GM18498 (cell line): Measurements from ENCODE around the gene CGB5.

Source experiments
- ATAC-seq: cut with Tn5 transposase; IDR thresholded peaks from one replicate; pipeline ENCODE4 v1.9.1; 2021; ENCODE audit warnings: mild to moderate bottlenecking, moderate library complexity; ENCODE audit not compliant: unreplicated experiment

The CGB5 gene

DNA sequence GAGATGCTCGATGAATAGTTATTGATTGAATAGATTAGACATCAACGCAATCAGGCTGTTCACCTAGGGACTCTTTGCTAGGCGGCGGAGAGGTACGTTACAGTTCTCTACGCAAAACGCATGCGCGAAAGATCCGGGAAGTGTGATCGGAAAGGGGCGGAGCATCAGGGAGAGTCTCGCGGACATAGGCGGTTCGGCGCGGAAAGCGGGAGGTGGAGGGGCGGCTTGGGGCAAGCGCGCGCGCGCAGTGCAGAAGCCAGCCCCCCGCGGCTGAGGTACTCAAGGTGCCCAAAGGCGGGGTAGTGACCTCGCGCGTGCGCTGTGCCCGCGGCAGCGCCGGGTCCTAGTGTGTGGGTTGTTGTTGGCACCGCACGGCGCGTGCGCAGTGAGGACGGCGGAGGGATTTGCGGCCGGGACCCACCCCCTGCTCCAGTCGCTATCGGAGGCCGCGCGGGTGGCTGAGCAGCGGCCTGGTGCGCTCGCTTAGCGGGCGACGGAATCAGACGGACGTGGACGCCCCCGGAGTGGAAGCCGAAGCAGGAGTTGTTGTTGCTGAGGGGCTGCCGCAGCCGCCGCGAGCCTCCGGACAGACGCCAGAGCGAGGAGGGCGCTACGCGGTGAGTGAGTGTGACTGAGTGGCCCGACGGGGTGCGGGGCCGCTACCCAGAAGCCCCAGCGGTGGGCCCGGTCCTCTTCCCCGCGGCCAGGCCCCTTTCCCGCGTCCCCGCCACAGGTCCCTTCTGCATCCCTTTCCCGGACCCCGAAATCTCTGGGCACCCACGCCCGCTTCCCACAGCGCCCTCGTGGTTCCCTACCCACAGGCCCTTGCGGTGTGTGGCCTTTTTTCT, 41.6 kb downstream of the CGB5 start, which contains the start of gene SNRNP70:
TSS of gene SNRNP70 (plus strand) at position 432 of the 848 bp plus-strand sequence. CDS start 964 bp downstream, outside the sequence.
- peak; percentile 91 for ATAC-seq

DNA sequence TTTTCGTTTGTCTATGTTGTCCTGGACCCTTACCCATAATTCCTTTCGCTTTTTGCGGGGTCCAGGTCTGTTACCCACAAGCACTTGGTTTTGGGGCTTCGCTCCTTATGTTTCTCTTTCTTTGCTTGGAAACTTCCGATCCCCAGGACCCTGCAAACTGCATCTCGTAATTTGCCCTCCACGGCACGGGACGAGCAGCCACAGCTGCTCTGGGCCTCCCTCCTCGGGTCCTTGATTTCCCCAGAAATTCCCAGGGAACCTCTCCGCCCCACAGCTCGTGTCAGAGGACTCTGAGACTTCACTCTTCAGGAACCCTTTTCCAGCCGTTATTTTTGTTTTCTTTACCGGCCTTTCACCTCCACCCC, 42.2 kb downstream of the CGB5 start:
- ATAC-seq = no peak

DNA sequence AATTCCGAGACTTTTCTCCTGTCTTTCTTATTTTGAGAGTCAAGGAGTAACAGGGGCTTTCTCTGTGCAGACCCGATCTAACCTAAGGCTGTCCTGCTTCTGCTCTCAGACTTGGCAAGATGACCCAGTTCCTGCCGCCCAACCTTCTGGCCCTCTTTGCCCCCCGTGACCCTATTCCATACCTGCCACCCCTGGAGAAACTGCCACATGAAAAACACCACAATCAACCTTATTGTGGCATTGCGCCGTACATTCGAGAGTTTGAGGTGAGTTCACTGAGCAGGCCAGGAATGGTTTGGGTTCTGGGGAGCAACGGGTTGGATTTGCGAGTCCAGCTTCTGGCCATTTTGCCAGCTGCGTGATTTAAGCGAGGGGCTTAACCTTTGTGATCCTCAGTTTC, 42.6 kb downstream of the CGB5 start:
- no peak for ATAC-seq

DNA sequence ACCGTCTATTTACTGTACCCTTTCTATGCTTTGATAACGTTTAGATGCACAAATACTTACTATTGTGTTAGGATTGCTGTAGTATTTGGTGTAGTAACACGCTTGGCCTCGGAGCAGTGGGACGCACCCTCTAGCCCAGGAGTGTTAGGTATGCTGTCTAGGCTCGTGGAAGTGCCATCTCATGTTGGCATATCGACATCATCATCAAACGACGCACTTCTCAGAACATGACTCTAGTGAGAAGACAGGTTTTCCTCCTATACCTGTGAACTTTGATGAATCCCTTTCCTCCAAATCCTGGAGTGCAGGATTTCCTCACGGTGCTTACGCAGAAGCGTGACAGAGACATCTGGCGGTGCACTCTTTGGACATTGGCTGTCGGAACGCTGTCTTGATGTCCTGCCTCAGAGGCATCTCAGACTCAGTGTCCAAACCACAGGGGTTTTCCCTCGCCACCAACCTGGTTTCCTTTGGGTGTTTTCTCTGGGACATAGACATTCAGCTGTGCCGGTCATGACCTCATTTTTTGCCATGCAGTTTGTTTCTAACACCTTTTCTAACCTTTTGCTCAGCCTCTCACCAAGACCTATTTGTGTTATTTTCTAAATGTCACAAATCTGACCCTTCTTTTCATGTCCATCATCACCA, 47.9 kb downstream of the CGB5 start:
- no peak for ATAC-seq

DNA sequence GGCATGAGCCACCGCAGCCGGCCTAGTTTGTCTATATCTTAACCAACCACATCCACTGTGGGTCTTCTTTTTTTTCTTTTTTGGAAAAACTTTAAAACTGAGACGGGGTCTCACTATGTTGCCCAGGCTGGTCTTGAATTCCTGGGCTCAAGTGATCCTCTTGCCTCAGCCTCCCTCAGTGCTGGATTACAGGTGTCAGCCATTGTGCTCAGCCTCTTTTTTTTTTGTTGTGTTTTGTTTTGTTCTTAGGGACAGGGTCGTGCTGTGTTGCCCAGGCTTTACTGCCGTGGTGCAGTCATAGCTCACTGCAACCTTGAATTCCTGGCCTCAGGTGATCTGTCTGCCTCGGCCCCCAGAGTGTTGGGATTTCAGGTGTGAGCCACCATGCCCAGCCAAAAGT, 49.0 kb downstream of the CGB5 start:
- ATAC-seq = no peak
